COLO829 (cell line): ENCODE data around the gene UBAC2.

Experiments
- DNase-seq: peaks from one replicate; pipeline ENCODE4 v3.0.0; 2012; ENCODE audit warnings: low spot score

UBAC2 gene

DNA sequence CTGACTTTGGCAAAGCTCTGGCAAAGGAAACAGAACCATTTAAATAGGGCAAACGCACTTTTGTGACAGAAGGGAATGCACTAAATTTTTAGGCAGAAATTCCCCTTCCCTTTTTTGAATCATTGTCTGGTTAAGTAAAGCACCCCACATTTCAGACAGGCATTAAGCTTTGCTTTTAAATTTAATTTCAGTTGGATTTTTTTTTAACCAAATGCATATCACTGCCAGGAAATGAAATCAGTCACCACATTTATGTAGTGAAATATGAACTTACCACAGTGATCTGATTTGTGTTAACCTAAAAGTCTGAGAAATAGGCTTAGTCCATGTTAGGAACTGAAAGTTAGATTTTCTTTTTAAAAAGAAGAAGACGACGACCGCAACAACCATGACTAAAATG, 95.7 kb downstream of the UBAC2 start:
- DNase-seq: no peak

DNA sequence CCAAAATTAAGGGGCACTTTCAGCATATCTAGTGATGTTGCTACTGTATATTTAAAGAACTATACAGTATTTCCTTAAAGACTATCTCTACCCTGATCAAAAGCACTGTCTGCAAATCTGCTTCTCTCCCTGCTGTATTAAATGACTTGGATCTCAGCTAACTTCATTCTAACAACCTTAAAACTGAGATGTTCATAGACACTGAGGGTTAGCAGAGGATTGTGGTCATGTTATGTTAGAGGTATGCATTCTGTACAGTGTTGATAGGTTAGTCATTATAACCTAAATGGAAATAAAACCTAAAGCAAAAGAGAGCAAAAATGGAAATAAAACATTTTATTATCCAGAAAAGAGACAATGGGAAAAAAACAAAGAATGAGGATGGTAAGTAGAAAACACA, 96.7 kb downstream of the UBAC2 start:
- DNase-seq: no peak

DNA sequence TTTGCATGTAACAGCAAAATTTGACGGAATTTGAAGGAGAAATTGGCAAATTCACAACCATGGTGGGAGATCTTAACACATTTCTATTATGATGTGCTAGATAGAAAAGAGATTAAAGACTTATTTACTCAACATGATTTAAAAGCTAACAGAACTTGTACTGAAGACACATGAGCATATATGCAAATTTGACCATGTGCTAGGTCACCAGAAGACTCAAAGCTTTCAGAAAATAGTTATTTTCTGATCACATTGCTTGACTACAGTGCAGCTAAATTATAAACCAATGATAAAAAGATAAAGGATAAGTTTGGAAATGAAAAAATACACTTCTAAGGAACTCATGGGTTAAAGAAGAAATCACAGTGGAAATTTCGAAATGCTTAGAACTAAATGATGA, 97.4 kb downstream of the UBAC2 start:
- DNase-seq: no peak

DNA sequence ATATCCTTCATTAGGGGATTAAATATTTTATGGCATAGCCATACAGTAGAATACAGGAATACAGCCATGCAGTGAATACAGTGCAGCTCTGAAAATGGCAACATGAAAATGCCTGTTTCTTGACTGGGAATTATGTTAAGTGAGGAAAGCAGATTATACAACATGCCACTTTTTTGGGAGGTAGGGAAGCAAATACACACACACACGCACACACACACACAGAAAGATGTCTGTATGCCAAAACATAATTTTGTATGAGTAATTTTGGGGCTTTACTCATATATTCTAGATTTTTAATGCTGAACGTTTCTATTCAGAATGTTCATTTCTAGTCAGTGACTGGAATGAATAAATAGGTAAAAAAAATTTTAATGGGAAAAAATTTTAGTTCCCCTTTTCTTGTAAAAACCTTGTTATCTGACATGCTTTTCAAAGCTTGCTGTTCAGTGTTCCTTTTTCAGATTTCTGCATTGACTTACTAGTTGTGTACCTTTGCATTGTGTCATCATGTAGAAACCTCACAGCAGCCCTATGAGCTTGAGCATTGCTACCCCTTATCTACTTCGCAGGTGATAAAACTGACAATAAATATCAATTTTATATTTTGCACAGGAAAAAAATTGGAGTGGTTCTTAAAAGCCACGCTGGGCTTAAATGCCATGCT, 98.7 kb downstream of the UBAC2 start:
- no peak for DNase-seq

DNA sequence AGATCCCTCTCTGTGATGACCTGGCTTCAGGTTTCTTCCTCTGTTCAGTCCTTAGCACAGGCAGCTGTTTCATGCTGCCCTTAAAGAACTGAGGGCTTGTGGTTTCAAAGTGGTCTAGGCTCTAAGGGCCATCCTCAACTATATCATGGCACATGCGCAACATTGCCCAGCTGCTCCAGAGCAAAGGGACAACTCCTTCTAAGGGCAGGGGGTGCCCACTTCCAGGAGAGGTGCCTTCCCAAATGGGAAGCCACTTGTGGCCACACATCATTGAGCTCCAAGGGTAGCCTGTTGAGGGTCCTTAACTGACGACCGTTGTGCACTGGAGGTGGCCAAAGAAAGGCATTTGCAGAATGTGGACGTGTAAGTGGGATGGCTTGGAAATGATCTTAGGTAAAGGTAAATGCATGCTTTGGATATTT, 99.3 kb downstream of the UBAC2 start:
- no peak for DNase-seq

DNA sequence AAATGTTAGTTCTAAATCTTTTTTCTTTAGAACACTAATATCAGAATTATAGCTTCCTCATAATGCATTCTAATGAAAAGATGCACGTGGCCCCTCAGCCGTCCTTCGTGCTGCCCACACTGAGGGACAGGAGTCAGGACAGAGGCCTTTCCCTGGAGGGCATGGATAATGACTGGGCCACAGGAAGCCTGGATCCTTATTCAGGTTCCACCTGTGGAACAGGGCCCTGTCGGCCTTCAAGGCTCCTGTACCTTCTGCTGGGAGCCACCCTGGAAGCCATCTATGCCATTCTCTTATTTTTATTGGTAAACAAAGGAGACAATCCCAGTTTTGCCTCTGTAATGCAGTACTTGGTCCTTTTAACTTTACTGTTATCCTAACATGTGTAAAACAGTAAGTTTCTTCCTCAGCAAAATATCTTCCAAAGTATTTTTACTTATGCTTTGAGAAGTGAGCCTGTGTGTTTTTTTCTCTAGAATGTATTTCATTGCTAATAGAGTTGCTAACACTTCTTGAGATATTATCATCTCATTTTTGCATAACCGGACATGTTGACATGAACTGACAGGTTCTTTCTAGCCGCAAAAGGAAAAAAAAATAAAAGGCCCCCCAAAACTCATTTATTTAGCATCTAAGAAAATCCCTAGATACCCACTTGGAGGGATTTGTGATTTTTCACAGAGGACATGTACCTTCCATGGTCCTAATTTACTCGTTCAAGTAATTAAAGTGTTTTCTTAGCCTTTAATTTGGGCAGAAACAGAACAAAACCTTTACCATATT, 100.6 kb downstream of the UBAC2 start:
- no peak for DNase-seq

DNA sequence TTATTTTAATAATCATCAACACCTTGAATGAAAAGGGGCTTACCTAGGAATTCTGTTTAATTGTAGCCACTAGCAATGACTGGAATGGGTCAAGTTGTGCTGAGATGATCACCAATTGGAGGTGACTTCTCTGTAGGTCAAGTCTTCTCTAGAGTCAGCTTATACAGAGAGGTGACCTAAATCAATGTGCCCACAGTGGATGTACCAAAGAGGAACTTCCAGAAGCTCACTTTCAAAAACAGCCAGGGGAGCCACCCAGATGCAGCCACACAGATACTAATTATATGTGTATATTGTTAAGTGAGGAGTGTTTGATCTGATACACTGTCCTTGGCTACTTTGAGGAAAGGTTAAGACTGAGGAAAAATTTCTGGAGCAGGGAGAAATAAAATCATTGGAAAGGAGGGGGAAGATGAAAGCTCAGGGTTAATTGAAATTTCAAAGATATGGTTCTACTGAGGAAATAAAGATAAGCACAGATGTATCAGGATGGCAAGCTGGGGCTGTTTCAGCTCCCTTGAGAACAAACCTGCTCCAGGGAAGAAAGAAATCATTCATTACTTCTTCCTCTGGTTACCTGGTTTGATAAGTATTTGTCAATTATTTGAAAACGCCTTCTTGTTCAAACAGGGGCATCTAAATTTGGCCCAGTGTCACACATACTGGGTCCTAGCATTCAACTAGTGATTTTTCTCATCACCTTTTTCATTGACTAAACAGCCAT, 101.4 kb downstream of the UBAC2 start:
- DNase-seq: no peak

DNA sequence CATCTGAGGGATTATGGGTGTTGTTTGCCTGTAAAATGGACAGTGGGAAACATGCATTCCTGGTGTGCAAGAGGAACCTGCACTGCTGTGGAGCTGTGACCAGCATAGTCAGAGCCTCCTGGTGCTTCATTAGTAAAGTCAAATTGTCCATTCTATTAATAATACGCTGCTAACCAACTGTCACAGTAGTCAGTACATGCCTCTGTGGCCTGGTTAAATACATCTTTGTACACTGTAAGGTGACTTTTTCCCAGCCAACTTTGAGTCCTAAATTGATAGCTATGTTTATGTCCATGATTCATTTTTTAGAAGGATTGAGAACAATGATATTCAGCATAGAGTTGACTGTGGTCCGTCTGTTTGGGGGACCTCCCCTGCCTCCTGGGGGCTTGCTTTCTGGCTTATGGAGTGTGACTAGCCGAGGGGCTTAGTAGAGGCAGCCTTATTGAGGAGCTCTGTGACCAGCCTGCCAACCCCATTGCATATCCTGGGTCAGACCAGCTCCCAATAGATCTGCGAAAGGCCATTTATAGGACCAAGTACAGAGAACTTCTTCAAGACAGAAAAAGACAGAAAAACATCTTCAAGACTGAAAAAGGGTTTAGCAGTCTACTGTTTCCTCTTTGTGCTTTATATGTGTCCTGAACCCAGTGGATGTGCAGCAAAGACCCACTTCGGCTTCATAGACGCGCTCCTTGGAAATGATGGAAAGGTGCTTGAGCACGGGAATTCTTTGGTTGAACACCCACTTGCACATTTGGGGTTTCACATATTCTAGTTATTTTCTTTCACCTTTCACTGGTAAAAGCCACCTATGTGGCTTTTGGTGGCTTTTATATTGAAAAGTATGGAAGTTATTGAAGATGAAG, 102.2 kb downstream of the UBAC2 start:
- DNase-seq: no peak

DNA sequence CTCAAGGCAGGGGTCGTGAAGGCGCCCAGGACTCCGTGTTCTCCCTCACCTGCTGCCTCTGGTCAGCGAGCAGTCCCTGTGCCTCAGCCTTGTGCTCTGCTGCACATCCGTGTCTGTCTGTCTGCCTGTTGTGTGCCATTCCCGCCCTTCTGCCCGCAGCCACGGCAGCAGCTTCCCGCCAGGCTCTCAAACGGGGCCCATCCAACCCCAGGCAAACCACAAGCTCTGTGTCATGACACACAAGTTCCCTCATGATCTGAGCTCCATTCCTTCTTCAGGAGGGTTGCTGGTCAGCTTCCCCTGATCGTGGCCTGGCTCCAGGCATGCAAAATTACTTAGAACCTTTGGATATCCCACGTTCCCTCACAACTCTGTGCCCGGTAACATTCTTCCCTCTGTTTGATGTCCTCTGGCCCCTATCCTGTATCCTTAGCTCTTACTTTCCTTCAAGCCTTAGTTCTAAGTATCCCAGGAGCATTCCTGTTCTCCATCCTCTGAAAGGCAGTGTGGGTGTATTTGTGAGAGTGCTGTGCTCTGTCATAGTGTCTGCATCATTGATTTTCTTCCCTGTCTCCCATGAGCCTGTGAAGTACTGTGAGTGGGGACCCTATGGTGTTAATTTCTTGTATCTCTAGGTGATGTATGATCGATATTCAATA, 103.3 kb downstream of the UBAC2 start:
- DNase-seq: no peak

DNA sequence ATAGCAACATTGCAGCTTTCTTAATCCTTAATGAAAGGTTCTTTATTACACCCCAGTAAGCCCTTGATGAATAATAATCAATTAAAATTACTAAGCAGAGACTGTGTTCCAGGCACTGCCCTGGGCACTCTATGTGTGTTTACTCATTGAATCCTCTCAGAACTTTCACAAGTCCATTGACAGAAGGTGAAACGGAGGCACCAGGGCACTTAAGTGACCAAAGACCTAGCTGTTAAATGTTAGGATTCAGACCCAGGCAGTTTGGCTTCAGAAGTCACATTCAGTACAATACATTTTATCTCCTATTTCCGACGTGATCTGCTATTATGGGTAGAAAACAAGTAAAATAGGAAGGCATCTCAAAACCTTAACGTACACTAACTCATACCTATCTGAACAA, 103.9 kb downstream of the UBAC2 start:
- no peak for DNase-seq

DNA sequence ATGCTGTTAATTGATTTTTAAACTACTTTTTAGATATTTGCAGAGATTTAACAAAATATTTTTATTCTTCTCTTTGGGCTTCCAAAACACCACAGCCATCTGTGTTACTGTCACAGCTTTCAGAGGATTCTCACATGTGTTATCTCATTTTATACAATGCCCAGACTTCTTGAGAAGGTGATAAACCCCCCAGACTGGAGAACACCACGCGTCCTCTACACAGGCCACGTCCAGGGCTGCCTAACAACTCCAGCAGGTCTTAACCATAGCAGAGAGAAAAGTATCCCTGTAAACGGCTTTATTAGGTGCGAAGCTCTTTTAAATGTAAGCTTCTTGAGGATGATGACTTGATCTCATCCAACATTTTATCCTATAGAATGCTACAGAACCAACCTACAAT, 104.5 kb downstream of the UBAC2 start:
- DNase-seq: no peak

DNA sequence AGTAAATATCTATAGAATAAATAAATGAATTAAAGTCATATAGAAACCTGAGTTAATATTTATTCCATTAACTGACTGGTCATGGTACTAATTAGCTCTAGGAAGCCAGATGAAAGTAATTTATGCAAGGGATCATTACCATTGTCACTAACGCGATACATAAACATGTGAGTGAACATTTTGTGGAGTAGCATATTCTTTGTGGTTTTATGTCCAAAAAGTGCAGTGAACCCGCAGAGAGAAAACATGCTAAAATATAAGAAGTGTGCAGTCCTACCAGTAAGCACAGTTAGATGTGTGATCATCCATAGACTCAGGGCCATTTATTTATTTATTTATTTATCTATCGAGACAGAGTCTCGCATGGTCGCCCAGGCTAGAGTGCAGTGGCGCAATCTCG, 104.9 kb downstream of the UBAC2 start:
- no peak for DNase-seq

DNA sequence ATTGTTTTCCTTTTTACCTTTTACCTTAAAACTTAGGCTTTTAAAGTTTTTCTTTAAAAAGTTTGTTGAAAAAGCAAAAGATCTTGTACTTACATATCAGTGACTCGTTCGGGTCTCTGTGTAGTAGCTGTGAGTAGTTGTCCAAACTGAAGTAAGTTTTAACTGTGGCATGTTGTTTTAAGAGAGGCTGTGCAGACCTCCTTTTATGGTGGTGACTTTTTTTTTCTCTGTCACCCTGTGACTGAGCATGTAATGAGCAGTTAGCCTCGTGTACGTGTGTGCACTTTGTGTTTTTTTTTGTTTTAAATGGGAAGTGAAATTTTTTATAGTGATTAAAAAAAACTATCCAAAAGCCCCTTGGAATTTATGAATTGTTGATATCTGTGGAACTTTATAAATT, 106.6 kb downstream of the UBAC2 start, which contains the start of gene GPR183:
GPR183 (minus strand) TSS at position 153 of the 400 bp plus-strand sequence. CDS start 11,254 bp downstream, outside the sequence.
- no peak for DNase-seq

DNA sequence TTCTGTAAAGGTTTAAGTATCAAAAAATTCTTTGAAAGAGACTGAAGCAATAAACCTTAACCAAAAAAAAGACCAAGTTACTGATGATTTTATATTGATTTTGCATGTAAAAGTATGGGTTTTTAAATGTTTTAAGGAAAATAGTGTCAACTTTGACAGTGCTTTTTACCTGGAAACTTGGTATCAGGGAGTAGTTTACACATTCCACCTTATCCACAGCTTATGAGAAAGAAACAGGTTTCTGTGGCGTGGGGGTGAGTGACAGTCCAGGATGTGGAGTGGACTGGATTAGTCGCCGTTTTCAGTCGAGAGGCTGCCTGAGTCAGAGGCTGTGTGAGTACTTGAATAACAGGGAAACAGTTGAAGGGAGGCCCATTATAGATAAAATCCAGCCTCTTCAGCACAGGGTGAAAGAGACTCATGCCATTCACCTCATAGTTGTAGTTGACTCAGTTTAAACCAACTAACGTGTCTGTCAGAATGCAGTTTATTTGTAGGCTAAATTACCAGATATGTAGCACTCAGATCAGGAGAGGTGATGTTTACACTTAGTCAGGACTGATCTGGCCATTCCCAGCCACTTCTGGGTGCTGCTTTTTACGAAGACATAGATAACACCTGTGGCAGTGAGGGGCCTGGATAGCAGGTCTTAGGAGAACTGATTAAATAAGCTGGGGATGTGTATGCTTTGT, 107.1 kb downstream of the UBAC2 start:
- no peak for DNase-seq

DNA sequence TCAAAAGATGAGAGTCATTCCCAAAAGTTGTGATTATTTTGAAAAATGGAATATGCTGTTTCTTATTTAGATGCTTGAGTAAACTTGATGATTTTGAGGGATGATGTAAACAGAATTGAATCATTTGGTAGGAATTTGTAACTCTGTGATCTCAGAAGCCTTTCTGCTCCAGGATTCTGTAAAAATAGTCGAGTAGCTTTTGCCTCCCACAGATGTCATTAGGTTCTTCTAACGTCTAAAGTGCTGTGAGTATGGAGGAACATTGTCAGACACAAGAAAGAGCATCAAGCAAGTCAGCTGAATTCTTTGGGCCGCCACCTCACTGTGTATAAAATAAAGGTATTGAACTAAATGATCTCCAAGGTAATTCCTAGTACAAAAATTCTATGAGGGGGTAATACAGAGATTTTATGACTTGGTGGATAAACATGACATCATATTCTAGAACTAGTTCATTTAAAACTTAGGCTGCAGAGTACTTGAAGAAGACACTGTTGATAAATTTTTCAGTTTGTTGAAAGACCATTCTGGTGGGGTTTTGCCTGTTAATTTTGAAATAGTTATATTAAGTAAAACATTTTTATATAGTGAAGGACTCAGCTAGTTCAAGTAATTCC, 107.9 kb downstream of the UBAC2 start:
- DNase-seq: no peak

DNA sequence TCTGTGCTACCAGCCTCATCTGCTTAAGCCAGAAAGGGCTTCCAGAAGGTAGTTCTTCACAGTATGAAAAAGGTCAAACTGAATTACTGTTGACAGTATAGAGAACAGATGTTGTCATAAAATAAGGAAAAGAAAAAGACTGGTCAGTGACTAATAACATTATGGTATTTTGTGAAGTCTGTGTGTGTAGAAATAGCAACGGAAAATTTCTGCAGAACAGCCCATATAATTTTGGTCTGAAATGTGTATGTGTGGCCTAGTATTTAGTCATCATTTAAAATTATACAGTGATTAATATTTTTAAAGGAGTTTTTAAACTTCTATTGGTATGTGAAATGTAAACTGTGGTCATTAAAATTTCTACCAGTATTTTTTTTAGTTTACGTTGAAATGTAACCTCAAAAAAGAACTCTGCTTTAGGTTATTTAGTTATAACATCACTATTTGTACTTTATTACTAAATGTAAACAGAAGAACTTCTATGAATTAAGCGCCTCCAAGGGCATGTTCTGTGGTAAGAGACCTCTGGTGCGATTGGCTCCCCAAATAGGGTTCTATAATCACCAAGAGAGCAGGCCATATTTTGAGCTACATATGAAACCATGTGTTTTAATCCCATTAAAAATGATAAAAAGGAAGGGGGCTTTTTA, 109.9 kb downstream of the UBAC2 start:
- no peak for DNase-seq

DNA sequence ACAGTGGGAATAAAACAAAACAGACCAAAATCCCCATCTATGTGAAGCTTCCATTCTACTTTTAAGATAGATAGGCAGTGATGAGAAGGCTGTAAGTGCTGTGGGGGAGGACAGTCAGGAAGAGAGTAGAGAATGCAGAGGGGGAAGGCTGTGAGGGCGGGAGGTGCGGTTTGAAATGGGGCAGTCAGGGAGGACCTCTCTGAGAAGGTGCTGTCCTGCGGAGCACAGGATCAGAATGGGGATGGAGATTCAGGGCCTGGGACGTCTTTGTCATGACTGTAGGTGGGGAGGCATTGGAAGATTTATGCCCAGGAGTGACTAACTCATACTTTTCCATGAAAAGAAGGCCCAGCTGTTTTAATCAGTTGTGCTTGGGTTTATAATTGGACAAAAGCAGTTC, 110.5 kb downstream of the UBAC2 start:
- DNase-seq: no peak

DNA sequence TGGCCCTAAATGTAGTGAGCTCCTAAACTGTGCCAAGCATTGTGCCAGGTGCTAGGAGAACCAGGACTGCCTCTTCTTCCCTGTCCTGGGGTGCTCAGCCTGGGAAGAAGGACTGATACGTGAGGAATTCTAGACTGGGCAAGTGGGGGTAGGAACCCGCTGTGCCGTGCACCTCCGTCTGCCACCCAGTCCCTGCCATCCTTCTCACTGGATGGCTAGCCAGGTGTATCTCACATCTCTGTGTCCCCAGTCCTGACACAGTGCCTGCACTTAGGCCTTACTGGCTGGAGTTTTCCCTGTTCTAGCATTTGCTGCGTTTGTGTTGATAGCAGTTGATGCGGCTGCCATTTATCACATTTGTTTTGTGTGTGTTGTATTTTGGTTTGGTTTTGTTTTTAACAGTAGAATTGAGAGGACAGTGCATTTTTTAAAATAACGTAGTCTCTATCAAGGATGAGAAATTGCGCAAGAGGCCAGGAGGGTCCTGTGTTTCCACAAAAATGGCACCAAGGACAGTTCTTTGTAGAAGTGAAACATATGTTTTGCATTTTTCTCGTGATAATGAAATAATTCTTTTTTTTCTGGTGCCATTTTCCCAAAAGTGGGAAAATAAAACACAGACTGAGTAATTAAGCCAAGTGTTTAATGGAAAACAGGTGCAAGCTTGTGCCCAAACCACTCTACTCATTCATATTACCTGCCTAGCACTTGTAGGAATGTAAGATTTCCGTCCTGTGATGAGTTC, 111.3 kb downstream of the UBAC2 start:
- no peak for DNase-seq

DNA sequence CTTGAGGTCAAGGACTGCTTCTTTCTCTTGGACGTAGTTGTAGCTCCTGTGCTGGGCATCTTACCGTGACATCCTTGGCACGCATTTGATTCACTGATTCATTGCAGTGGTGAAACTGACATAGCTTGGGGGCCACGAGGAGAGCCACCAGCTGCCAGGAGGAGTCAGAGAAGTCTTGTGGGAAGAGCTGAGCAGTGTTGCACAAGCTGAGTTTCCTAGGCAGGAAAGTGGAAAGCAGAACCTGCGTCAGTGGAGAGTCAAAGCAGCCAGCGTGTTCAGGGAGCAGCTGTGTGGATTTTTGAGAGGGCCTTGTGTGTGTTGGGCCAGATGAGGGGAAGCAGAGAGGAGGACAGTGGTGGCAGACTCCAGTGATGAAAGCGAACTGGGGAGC, 111.8 kb downstream of the UBAC2 start:
- DNase-seq: no peak
